HepG2 (cell line): ENCODE results near the gene MXD3. TPM values are rescaled to one million over a fixed set of nuclear protein-coding genes. Genes with fewer than 3 reads are reported as not detected.

Experiments
- NFYB ChIP-seq: sonication (generic); formaldehyde crosslinking; IDR thresholded peaks from 2 replicates; pipeline ENCODE4 v1.4.0; 2020; ENCODE audit warnings: missing genetic modification reagents
- SAP130 ChIP-seq: IDR thresholded peaks from 2 replicates; pipeline ENCODE4 v1.6.1; 2016; ENCODE audit warnings: low read depth
- ZKSCAN1 ChIP-seq: fragments of 150-350 bp; IDR thresholded peaks from 2 replicates; pipeline ENCODE4 v1.6.1; 2014; ENCODE audit warnings: low read length
- ZNF143 ChIP-seq: sonication (generic); formaldehyde crosslinking; IDR thresholded peaks from 2 replicates; pipeline ENCODE4 v1.4.0; 2020; ENCODE audit warnings: missing genetic modification reagents
- ZNF367 ChIP-seq: sonication (generic); formaldehyde crosslinking; IDR thresholded peaks from 2 replicates; pipeline ENCODE4 v1.4.0; 2020; ENCODE audit warnings: missing genetic modification reagents, borderline replicate concordance
- ZNF709 ChIP-seq: sonication (generic); formaldehyde crosslinking; IDR thresholded peaks from 2 replicates; pipeline ENCODE4 v1.5.0; 2020; ENCODE audit warnings: mild to moderate bottlenecking, missing genetic modification reagents
- polyA plus RNA-seq, 8 experiments: library from polyadenylated mRNA; depleted of rRNA in 3 of 8; stranded (reverse) in 7 of 8; unstranded in 1 of 8; fragments of >200 nt; fragmentation: Illumina TruSeq in 4 of 8; extraction: Trizol in 4 of 8; gene quantifications; 2 replicates each; pipeline versions ENCODE4 v1.2.1 to v1.2.3, GENCODE V29; 2011 to 2016; ENCODE audit warnings: low read depth in 4 of 8, missing spikeins in 1 of 8, mixed read lengths in 1 of 8; ENCODE audit not compliant: insufficient read depth in 1 of 8
- total RNA-seq, 5 experiments: library from RNA; depleted of rRNA; stranded (reverse); fragments of >200 nt; fragmentation: Illumina TruSeq; extraction: Trizol; gene quantifications; 2 replicates each; pipeline ENCODE4 v1.2.3, GENCODE V29; 2016; ENCODE audit warnings: low read depth in 1 of 5
- TF ChIP-seq, protein P1 (sequence below), 2 experiments: fragments of 450-650 bp in 1 of 2; sonication (generic) in 1 of 2; formaldehyde crosslinking in 1 of 2; IDR thresholded peaks; 2 replicates each; pipeline versions ENCODE4 v1.6.1 to v1.8.0; 2016 to 2022; ENCODE audit warnings: antibody characterized with exemption in 1 of 2, mild to moderate bottlenecking in 1 of 2, missing genetic modification reagents in 1 of 2

The MXD3 gene
- total and polyA plus RNA-seq, 2 of the 13 experiments (the other 11 are each of a cell fraction or from before 2014, with no cell fraction given): 10.5 to 12.8 TPM

DNA sequence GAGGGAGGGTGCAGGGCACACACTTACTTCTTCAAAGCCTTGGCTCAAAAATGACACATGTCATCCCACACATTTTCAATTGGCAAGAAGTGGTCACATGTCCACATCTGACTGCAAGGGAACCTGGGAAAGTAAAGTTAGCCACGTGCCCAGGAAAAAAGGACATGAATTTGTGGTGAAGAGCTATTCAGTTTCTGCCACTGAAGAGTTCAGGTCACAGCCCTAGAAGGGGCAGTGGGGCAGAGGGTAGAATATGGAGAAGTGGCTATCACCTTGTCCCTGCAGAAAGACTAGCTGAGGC, 44.1 kb upstream of the MXD3 start (continued):
- TF ChIP-seq, protein P1, sequence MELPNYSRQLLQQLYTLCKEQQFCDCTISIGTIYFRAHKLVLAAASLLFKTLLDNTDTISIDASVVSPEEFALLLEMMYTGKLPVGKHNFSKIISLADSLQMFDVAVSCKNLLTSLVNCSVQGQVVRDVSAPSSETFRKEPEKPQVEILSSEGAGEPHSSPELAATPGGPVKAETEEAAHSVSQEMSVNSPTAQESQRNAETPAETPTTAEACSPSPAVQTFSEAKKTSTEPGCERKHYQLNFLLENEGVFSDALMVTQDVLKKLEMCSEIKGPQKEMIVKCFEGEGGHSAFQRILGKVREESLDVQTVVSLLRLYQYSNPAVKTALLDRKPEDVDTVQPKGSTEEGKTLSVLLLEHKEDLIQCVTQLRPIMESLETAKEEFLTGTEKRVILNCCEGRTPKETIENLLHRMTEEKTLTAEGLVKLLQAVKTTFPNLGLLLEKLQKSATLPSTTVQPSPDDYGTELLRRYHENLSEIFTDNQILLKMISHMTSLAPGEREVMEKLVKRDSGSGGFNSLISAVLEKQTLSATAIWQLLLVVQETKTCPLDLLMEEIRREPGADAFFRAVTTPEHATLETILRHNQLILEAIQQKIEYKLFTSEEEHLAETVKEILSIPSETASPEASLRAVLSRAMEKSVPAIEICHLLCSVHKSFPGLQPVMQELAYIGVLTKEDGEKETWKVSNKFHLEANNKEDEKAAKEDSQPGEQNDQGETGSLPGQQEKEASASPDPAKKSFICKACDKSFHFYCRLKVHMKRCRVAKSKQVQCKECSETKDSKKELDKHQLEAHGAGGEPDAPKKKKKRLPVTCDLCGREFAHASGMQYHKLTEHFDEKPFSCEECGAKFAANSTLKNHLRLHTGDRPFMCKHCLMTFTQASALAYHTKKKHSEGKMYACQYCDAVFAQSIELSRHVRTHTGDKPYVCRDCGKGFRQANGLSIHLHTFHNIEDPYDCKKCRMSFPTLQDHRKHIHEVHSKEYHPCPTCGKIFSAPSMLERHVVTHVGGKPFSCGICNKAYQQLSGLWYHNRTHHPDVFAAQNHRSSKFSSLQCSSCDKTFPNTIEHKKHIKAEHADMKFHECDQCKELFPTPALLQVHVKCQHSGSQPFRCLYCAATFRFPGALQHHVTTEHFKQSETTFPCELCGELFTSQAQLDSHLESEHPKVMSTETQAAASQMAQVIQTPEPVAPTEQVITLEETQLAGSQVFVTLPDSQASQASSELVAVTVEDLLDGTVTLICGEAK (IDR thresholded peaks at IDR 0.05): no peak
- TF ChIP-seq, protein P1 (CRISPR knock-in tag; IDR thresholded peaks at IDR 0.05): no peak
- TF ChIP-seq ZNF709 (CRISPR knock-in tag) (no peak), ZNF143 (CRISPR knock-in tag) (peak; percentile 57; the same call in 1 of the 2 replicates), ZKSCAN1 (no peak), ZNF367 (no peak), SAP130 (CRISPR knock-in tag) (0 out of 2 replicates have a peak, but pooled peaks have one; percentile 13), NFYB (CRISPR knock-in tag) (peak; percentile 56)
